Ammon's horn (tissue), 1 donor: ENCODE measurements around the gene PTPRD.
"Not testable (repeated sequence)": the region's sequence is repeated elsewhere in the genome, so short reads cannot be mapped to it uniquely, and the experiment has no call there.

Experiments
- DNase-seq: peaks from one replicate; pipeline ENCODE4 v3.0.0-alpha.2; 2016; ENCODE audit warnings: low spot score

Gene PTPRD

GRCh38 chr9:9004810-9005209 is 1608.0 kb downstream of the PTPRD start:
- peak; percentile 24 for DNase-seq

GRCh38 chr9:9002826-9003583 is 1609.8 kb downstream of the PTPRD start:
- DNase-seq, result peak; percentile 81

- DNase-seq, result no peak
Observed at GRCh38 chr9:8980496-8981013, 1632.2 kb downstream of the PTPRD start.

GRCh38 chr9:8978334-8978733 is 1634.5 kb downstream of the PTPRD start:
- DNase-seq, result no peak

GRCh38 chr9:8968350-8968749 is 1644.5 kb downstream of the PTPRD start:
- not testable (repeated sequence) for DNase-seq

GRCh38 chr9:8963885-8964284 is 1648.9 kb downstream of the PTPRD start:
- DNase-seq, result peak; percentile 7

- DNase-seq, result no peak
Observed at GRCh38 chr9:8962084-8962483, 1650.7 kb downstream of the PTPRD start.

GRCh38 chr9:8961186-8961851 is 1651.5 kb downstream of the PTPRD start:
- no peak for DNase-seq

- no peak for DNase-seq
Observed at GRCh38 chr9:8960254-8960653, 1652.5 kb downstream of the PTPRD start.

GRCh38 chr9:8958358-8958757 is 1654.4 kb downstream of the PTPRD start:
- DNase-seq, result no peak

- DNase-seq, result no peak
Observed at GRCh38 chr9:8955315-8955714, 1657.5 kb downstream of the PTPRD start.

GRCh38 chr9:8946461-8946860 is 1666.3 kb downstream of the PTPRD start:
- DNase-seq, result no peak

GRCh38 chr9:8943392-8943791 is 1669.4 kb downstream of the PTPRD start:
- no peak for DNase-seq

GRCh38 chr9:8940650-8941049 is 1672.2 kb downstream of the PTPRD start:
- DNase-seq, result no peak

- no peak for DNase-seq
Observed at GRCh38 chr9:8926461-8926860, 1686.3 kb downstream of the PTPRD start.

- DNase-seq, result no peak
Observed at GRCh38 chr9:8924562-8924961, 1688.2 kb downstream of the PTPRD start.

GRCh38 chr9:8920478-8921183 is 1692.2 kb downstream of the PTPRD start:
- not testable (repeated sequence) for DNase-seq

- no peak for DNase-seq
Observed at GRCh38 chr9:8917956-8918739, 1694.7 kb downstream of the PTPRD start.

GRCh38 chr9:8916771-8917170 is 1696.0 kb downstream of the PTPRD start:
- peak; percentile 22 for DNase-seq

- DNase-seq, result no peak
Observed at GRCh38 chr9:8907868-8908267, 1704.9 kb downstream of the PTPRD start.

GRCh38 chr9:8905731-8906130 is 1707.1 kb downstream of the PTPRD start:
- no peak for DNase-seq
